Measurements from ENCODE around the gene DGKB.
A peak's percentile ranks its signal among the peaks of the same experiment; 100 is the strongest.

GRCh38 chr7:14457568-14458453 lies 444.7 kb downstream of the DGKB start:
- TF ChIP-seq, protein P1, sequence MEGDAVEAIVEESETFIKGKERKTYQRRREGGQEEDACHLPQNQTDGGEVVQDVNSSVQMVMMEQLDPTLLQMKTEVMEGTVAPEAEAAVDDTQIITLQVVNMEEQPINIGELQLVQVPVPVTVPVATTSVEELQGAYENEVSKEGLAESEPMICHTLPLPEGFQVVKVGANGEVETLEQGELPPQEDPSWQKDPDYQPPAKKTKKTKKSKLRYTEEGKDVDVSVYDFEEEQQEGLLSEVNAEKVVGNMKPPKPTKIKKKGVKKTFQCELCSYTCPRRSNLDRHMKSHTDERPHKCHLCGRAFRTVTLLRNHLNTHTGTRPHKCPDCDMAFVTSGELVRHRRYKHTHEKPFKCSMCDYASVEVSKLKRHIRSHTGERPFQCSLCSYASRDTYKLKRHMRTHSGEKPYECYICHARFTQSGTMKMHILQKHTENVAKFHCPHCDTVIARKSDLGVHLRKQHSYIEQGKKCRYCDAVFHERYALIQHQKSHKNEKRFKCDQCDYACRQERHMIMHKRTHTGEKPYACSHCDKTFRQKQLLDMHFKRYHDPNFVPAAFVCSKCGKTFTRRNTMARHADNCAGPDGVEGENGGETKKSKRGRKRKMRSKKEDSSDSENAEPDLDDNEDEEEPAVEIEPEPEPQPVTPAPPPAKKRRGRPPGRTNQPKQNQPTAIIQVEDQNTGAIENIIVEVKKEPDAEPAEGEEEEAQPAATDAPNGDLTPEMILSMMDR (IDR thresholded peaks at IDR 0.05), result peak; percentile 60 to 92 (median 82)
- TF ChIP-seq EP300 (IDR thresholded peaks at IDR 0.05) (no peak), POLR2A (IDR thresholded peaks at IDR 0.05) (no peak), POLR2AphosphoS5 (IDR thresholded peaks at IDR 0.05) (peak; percentile 16)

Data from gastroesophageal sphincter (tissue), 3 donors.